ENCODE data around the gene WIPF1.

GRCh38 chr2:174597009-174597344 is 627 bp downstream of the WIPF1 start:
- TF ChIP-seq CTCF (optimal IDR thresholded peaks at IDR 0.05 in 1 of 3, IDR thresholded peaks at IDR 0.05 in 1 of 3, conservative IDR thresholded peaks at IDR 0.05 in 1 of 3; ENCODE audit: extremely low read depth in 1 of 3, insufficient read depth in 2 of 3, low read length in 3 of 3) (no peak), EZH2 (IDR thresholded peaks at IDR 0.05; ENCODE audit: low read length) (no peak)

Measured in keratinocyte (primary cell).